Measurements from ENCODE around the gene FADS3.

DNA sequence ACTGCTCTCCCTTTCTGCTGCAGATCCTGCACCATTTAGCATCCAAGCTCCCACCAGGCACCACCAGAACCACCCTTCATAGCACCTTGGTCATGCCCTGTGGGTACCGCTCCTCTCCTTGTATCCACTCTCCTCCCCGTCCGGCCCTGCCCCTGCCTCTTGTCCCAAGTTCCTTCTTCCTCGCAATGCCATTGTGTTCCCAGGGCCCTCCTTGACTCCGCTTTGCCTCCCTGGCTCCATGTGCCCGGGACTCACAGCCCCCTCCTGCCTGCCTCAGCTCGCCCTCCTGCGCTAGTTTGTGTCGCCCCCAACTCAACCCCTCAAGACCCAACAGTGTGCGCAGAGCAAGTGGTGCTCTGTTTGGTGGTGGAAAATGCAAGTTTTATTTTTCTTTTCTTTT, 52.4 kb downstream of the FADS3 start:
- TF ChIP-seq, protein P1, sequence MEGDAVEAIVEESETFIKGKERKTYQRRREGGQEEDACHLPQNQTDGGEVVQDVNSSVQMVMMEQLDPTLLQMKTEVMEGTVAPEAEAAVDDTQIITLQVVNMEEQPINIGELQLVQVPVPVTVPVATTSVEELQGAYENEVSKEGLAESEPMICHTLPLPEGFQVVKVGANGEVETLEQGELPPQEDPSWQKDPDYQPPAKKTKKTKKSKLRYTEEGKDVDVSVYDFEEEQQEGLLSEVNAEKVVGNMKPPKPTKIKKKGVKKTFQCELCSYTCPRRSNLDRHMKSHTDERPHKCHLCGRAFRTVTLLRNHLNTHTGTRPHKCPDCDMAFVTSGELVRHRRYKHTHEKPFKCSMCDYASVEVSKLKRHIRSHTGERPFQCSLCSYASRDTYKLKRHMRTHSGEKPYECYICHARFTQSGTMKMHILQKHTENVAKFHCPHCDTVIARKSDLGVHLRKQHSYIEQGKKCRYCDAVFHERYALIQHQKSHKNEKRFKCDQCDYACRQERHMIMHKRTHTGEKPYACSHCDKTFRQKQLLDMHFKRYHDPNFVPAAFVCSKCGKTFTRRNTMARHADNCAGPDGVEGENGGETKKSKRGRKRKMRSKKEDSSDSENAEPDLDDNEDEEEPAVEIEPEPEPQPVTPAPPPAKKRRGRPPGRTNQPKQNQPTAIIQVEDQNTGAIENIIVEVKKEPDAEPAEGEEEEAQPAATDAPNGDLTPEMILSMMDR (IDR thresholded peaks at IDR 0.05): no peak
- no peak for TF ChIP-seq POLR2A (IDR thresholded peaks at IDR 0.05)
- TF ChIP-seq EP300 (IDR thresholded peaks at IDR 0.05): no peak

Data from ovary (tissue), 3 donors.